Endodermal cell (in vitro differentiated cells): Measurements from ENCODE around the gene SLC36A2. TPM values are rescaled to one million over a fixed set of nuclear protein-coding genes. Genes with fewer than 3 reads are reported as not detected.

Experiments
- DNase-seq: peaks from one replicate; pipeline ENCODE4 v3.0.0-alpha.2; 2017
- H3K27ac ChIP-seq: 2 replicates; pipeline ENCODE4 v1.5.1; 2013; ENCODE audit warnings: mild to moderate bottlenecking, low read depth, low read length, moderate library complexity
- H3K27me3 ChIP-seq: 2 replicates; pipeline ENCODE4 v1.6.1; 2013; ENCODE audit warnings: mild to moderate bottlenecking, low read length, moderate library complexity; ENCODE audit not compliant: insufficient read depth, control insufficient read depth, poor library complexity, severe bottlenecking
- H3K36me3 ChIP-seq: 2 replicates; pipeline ENCODE4 v1.7.0; 2013; ENCODE audit warnings: mild to moderate bottlenecking, low read length, moderate library complexity; ENCODE audit not compliant: control insufficient read depth, insufficient read depth
- H3K4me1 ChIP-seq: one replicate; pipeline ENCODE4 v1.7.0; 2013; ENCODE audit warnings: low read length; ENCODE audit not compliant: control insufficient read depth, insufficient read depth
- H3K4me3 ChIP-seq: 2 replicates; pipeline ENCODE4 v1.5.1; 2013; ENCODE audit warnings: mild to moderate bottlenecking, low read length, moderate library complexity
- H3K9ac ChIP-seq: 2 replicates; pipeline ENCODE4 v1.6.1; 2013; ENCODE audit warnings: mild to moderate bottlenecking, low read length, moderate library complexity; ENCODE audit not compliant: poor library complexity, severe bottlenecking; ENCODE audit errors: extremely low read depth
- H3K9me3 ChIP-seq: 2 replicates; pipeline ENCODE4 v1.6.1; 2013; ENCODE audit warnings: mild to moderate bottlenecking, low read length, moderate library complexity; ENCODE audit not compliant: control insufficient read depth
- H3K27ac Mint-ChIP-seq: 2 replicates; pipeline ENCODE4 v1.8.0; 2020; ENCODE audit warnings: mixed read lengths
- H3K27me3 Mint-ChIP-seq: 2 replicates; pipeline ENCODE4 v1.8.0; 2021; ENCODE audit warnings: mild to moderate bottlenecking, mixed read lengths; ENCODE audit not compliant: insufficient read depth
- H3K36me3 Mint-ChIP-seq: 2 replicates; pipeline ENCODE4 v1.8.0; 2020; ENCODE audit warnings: low read depth, mixed read lengths
- H3K4me1 Mint-ChIP-seq: 2 replicates; pipeline ENCODE4 v1.8.0; 2020; ENCODE audit warnings: mixed read lengths
- H3K4me3 Mint-ChIP-seq: 2 replicates; pipeline ENCODE4 v1.8.0; 2020; ENCODE audit warnings: mild to moderate bottlenecking, moderate library complexity, mixed read lengths
- H3K9me3 Mint-ChIP-seq: 2 replicates; pipeline ENCODE4 v1.8.0; 2020; ENCODE audit warnings: mild to moderate bottlenecking, mixed read lengths
- WGBS, 2 experiments: methylation state at CpG; one replicate each; pipeline versions ENCODE4 v1.1.5 to v1.1.7; 2013; ENCODE audit warnings: missing lambda C conversion rate in 2 of 2, mixed read lengths in 1 of 2; ENCODE audit not compliant: insufficient coverage in 1 of 2, insufficient read length in 1 of 2; 5-methylcytosine and 5-hydroxymethylcytosine counted together
- total RNA-seq, 2 donors: library from RNA; stranded (reverse); fragmentation: NEBNext Ultra II Directional in 1 of 2; extraction: Animal tissue kit (Norgen Biotek cat#: 25700) in 1 of 2; gene quantifications; 2 replicates in 1 of 2; 3 replicates in 1 of 2; pipeline ENCODE4 v1.2.1, GENCODE V29; 2021
- TF ChIP-seq, protein P1 (sequence below): fragments of 200-600 bp; sonication (generic); conservative IDR thresholded peaks from 2 replicates; pipeline ENCODE4 v1.5.0; 2021; ENCODE audit warnings: antibody characterized with exemption, mild to moderate bottlenecking

The SLC36A2 gene
- total RNA-seq, 2 donors from 2014 or later: 1.4 TPM; not detected in 1

DNA sequence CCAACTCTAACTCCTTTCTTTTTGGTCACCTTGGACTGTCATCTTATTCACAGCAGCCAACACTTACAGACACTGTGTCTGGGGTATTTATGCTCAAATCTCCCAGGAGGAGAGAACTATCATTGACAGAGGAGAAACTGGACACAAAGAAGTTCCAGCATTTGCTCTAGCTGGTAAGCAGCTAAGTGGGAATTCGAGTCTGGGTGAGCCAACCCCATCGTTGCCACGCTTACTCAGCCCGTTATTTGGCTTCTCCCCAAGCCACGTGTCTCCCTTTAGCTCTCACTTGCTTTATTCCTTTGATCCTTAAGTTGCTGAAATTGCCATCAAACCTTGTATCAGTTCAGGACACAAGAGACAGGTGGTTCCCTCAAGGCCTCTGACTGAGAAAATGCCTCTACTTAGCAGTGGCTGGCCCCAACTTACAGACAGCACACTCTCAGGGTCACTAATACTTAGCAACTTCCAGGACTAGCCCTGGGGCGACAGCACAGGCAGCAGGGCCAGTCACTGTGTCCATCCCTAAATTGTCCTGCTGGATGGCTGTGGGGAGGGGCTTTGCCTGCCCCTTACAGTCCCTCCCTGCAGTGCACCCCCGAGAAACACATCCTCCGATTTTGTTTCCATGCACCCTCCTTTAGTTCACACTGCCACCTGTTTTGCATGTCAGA, 1.4 kb downstream of the SLC36A2 start:
- no peak overlapping the region for H3K4me3 ChIP-seq
- peaks cover 2% of the 10 kb centered on the region for H3K9me3 ChIP-seq
- Mint-ChIP-seq H3K36me3 (no peaks in the 10 kb centered on the region), H3K27me3 (peaks cover 20% of the 10 kb centered on the region), H3K9me3 (no peaks in the 10 kb centered on the region), H3K4me3 (no peak overlapping the region), H3K27ac (peak overlapping the region; percentile 3), H3K4me1 (peaks cover 52% of the 10 kb centered on the region)
- no peak overlapping the region for H3K27ac ChIP-seq
- no peaks in the 10 kb centered on the region for H3K36me3 ChIP-seq
- TF ChIP-seq, protein P1, sequence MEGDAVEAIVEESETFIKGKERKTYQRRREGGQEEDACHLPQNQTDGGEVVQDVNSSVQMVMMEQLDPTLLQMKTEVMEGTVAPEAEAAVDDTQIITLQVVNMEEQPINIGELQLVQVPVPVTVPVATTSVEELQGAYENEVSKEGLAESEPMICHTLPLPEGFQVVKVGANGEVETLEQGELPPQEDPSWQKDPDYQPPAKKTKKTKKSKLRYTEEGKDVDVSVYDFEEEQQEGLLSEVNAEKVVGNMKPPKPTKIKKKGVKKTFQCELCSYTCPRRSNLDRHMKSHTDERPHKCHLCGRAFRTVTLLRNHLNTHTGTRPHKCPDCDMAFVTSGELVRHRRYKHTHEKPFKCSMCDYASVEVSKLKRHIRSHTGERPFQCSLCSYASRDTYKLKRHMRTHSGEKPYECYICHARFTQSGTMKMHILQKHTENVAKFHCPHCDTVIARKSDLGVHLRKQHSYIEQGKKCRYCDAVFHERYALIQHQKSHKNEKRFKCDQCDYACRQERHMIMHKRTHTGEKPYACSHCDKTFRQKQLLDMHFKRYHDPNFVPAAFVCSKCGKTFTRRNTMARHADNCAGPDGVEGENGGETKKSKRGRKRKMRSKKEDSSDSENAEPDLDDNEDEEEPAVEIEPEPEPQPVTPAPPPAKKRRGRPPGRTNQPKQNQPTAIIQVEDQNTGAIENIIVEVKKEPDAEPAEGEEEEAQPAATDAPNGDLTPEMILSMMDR: no peak
- no peaks in the 10 kb centered on the region for H3K27me3 ChIP-seq
- WGBS, 2 experiments: 76 to 85% methylated on average over 8 of the region's 8 CpGs
- no peak for DNase-seq
- H3K9ac ChIP-seq: no peak overlapping the region
- H3K4me1 ChIP-seq: peaks cover 35% of the 10 kb centered on the region

DNA sequence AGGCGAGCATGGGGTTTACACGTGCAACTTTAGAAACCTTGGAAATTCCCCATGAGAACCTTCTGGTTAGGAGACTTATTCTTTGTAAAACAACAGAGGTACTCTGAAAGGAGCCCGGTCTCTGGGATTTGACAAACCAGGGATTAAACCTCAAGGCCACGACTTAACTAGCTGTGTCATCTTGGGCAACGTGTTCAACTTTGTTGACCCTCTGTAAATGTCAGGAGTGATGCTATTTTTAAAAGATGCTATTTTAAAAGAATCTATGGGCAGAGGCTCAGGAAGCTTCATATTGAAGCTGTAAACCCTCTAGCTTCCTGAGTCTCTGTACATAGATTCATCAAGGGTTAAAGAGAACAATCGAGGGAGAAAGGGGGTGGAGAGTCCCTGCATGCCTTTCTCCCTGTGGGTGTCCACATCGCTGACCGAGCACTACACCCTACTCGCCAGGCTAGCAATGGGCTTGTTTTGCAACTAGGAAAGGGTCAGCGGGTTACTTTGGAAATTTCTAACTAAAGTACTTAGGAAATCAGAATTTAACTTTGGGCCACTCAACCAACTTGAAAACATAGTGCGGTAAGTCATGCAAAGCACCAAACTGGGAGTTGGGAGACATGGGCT, 2.1 kb downstream of the SLC36A2 start:
- Histone ChIP-seq H3K9me3 (no peaks in the 10 kb centered on the region), H3K27ac (no peak overlapping the region), H3K4me3 (no peak overlapping the region), H3K36me3 (no peaks in the 10 kb centered on the region), H3K9ac (no peak overlapping the region), H3K27me3 (no peaks in the 10 kb centered on the region), H3K4me1 (peaks cover 35% of the 10 kb centered on the region)
- Mint-ChIP-seq H3K9me3 (no peaks in the 10 kb centered on the region), H3K36me3 (no peaks in the 10 kb centered on the region), H3K4me1 (peaks cover 51% of the 10 kb centered on the region), H3K27me3 (peaks cover 22% of the 10 kb centered on the region), H3K27ac (no peak overlapping the region), H3K4me3 (no peak overlapping the region)
- TF ChIP-seq, protein P1: no peak
- no peak for DNase-seq
- 61 to 66% methylated on average over 7 to 11 of the region's 11 CpGs for WGBS, 2 experiments

DNA sequence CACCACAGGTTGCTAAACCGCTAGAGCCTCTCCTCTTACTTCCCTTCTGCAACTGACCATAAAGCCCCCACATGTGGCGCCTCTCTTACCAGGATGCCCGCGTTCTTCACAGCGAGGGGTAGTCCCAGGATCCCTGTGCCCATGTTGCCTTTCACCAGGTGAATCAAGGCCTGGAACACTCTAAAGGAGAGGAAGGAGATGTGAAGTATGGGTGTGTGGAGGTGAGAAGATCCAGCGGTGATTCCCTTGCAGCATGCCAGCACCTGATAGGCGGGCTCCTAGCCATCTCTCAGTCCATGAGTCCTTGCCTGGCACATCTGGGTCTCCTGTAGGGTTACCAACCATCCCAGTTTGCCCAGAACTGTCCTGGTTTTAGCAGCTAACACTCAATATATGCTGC, 3.3 kb downstream of the SLC36A2 start:
- H3K9me3 Mint-ChIP-seq: no peaks in the 10 kb centered on the region
- Histone ChIP-seq H3K4me1 (peaks cover 25% of the 10 kb centered on the region), H3K27me3 (no peaks in the 10 kb centered on the region), H3K9me3 (no peaks in the 10 kb centered on the region), H3K36me3 (no peaks in the 10 kb centered on the region), H3K4me3 (no peak overlapping the region), H3K9ac (no peak overlapping the region), H3K27ac (no peak overlapping the region)
- peaks cover 42% of the 10 kb centered on the region for H3K4me1 Mint-ChIP-seq
- no peak overlapping the region for H3K4me3 Mint-ChIP-seq
- 83 to 96% methylated on average over 2 to 7 of the region's 7 CpGs for WGBS, 2 experiments
- DNase-seq: no peak
- H3K27me3 Mint-ChIP-seq: peaks cover 27% of the 10 kb centered on the region
- H3K36me3 Mint-ChIP-seq: no peaks in the 10 kb centered on the region
- no peak overlapping the region for H3K27ac Mint-ChIP-seq
- TF ChIP-seq, protein P1: no peak
